DND-41 (cell line): ENCODE measurements around the gene PPP1R18.

Experiments used
- ATAC-seq: fragments of 200-7000 bp; cut with Tn5 transposase; 3 replicates; pipeline ENCODE4 v1.9.1; 2021; ENCODE audit warnings: low read depth; ENCODE audit not compliant: insufficient read depth
- DNase-seq: peaks from one replicate; pipeline ENCODE4 v3.0.0-alpha.2; 2020
- H2AFZ ChIP-seq: 2 replicates; pipeline ENCODE4 v1.6.0; 2012; ENCODE audit warnings: low read depth, low read length
- H3K27ac ChIP-seq: 2 replicates; pipeline ENCODE4 v1.5.1; 2012; ENCODE audit warnings: low read length, inconsistent platforms
- H3K27me3 ChIP-seq: fragments of 200-600 bp; sonication (generic); 2 replicates; pipeline ENCODE4 v1.6.0; 2012; ENCODE audit warnings: low read length, mild to moderate bottlenecking, inconsistent platforms; ENCODE audit not compliant: insufficient read depth, poor library complexity
- H3K36me3 ChIP-seq: 2 replicates; pipeline ENCODE4 v1.5.1; 2012; ENCODE audit warnings: low read length, inconsistent platforms; ENCODE audit not compliant: insufficient read depth
- H3K4me1 ChIP-seq: 2 replicates; pipeline ENCODE4 v1.5.1; 2012; ENCODE audit warnings: mild to moderate bottlenecking, low read length; ENCODE audit not compliant: insufficient read depth
- H3K4me2 ChIP-seq: 2 replicates; pipeline ENCODE4 v1.6.0; 2012; ENCODE audit warnings: mild to moderate bottlenecking, moderate library complexity, low read length, inconsistent platforms; ENCODE audit not compliant: insufficient read depth
- H3K4me3 ChIP-seq, 2 experiments: fragments of 200-600 bp in 1 of 2; shearing (Covaris generic) in 1 of 2; 2 replicates each; pipeline ENCODE4 v1.5.1; 2012 to 2016; ENCODE audit warnings: inconsistent platforms in 2 of 2, low read length in 2 of 2, mild to moderate bottlenecking in 2 of 2, low read depth in 1 of 2, moderate library complexity in 1 of 2
- H3K79me2 ChIP-seq: 2 replicates; pipeline ENCODE4 v1.6.0; 2012; ENCODE audit warnings: low read length, inconsistent platforms; ENCODE audit not compliant: insufficient read depth
- H3K9ac ChIP-seq: 2 replicates; pipeline ENCODE4 v1.6.0; 2012; ENCODE audit warnings: low read depth, mild to moderate bottlenecking, inconsistent platforms, low read length, moderate library complexity
- H3K9me3 ChIP-seq: 2 replicates; pipeline ENCODE4 v1.5.1; 2012; ENCODE audit warnings: low read length, moderate library complexity, mild to moderate bottlenecking, inconsistent platforms; ENCODE audit not compliant: insufficient read depth, severe bottlenecking
- H4K20me1 ChIP-seq: 2 replicates; pipeline ENCODE4 v1.6.0; 2012; ENCODE audit warnings: low read length; ENCODE audit not compliant: insufficient read depth
- CTCF ChIP-seq: IDR thresholded peaks from 2 replicates; pipeline ENCODE4 v1.5.1; 2012; ENCODE audit warnings: borderline replicate concordance, low read length, moderate library complexity, mild to moderate bottlenecking; ENCODE audit not compliant: poor library complexity, severe bottlenecking; ENCODE audit errors: extremely low read depth
- EZH2 ChIP-seq: IDR thresholded peaks from 3 replicates; pipeline ENCODE4 v1.6.1; 2012; ENCODE audit warnings: borderline replicate concordance, low read depth, mild to moderate bottlenecking, moderate library complexity, low read length, inconsistent platforms; ENCODE audit not compliant: severe bottlenecking

Gene PPP1R18

GRCh38 chr6:30712441-30712945, 26.0 kb upstream of the PPP1R18 start:
- no peak overlapping the region for H3K4me2 ChIP-seq
- no peak overlapping the region; the same call in 1 of the 2 replicates for H3K27ac ChIP-seq
- H2AFZ ChIP-seq, result no peak overlapping the region
- no peaks in the 10 kb centered on the region for H3K9me3 ChIP-seq
- ATAC-seq, result no peak
- H3K79me2 ChIP-seq, result peaks cover 13% of the 10 kb centered on the region
- no peak overlapping the region for H3K4me3 ChIP-seq
- DNase-seq, result no peak
- H3K4me1 ChIP-seq, result peaks cover 12% of the 10 kb centered on the region
- no peak overlapping the region for H3K9ac ChIP-seq
- H3K36me3 ChIP-seq, result peaks cover 63% of the 10 kb centered on the region
- H4K20me1 ChIP-seq, result no peaks in the 10 kb centered on the region
- TF ChIP-seq CTCF (no peak), EZH2 (no peak)
- no peaks in the 10 kb centered on the region for H3K27me3 ChIP-seq

GRCh38 chr6:30711758-30712380, 25.4 kb upstream of the PPP1R18 start:
- H4K20me1 ChIP-seq, result no peaks in the 10 kb centered on the region
- H3K9ac ChIP-seq, result 0 out of 2 replicates have a peak overlapping the region, but pooled peaks have one; percentile 7
- DNase-seq (peak; percentile 46), ATAC-seq (peak; percentile 61)
- H3K4me1 ChIP-seq, result peaks cover 12% of the 10 kb centered on the region
- no peak overlapping the region for H3K4me2 ChIP-seq
- H3K27ac ChIP-seq, result no peak overlapping the region; the same call in 1 of the 2 replicates
- no peaks in the 10 kb centered on the region for H3K27me3 ChIP-seq
- H3K4me3 ChIP-seq, result no peak overlapping the region
- H3K36me3 ChIP-seq, result peaks cover 69% of the 10 kb centered on the region
- no peaks in the 10 kb centered on the region for H3K9me3 ChIP-seq
- no peak for TF ChIP-seq EZH2
- no peak for TF ChIP-seq CTCF
- H2AFZ ChIP-seq, result no peak overlapping the region
- H3K79me2 ChIP-seq, result peaks cover 11% of the 10 kb centered on the region

GRCh38 chr6:30709101-30709868, 22.8 kb upstream of the PPP1R18 start:
- ATAC-seq (no peak), DNase-seq (no peak)
- TF ChIP-seq CTCF (no peak), EZH2 (no peak)
- Histone ChIP-seq H3K27me3 (no peaks in the 10 kb centered on the region), H4K20me1 (no peaks in the 10 kb centered on the region), H3K4me2 (no peak overlapping the region), H3K4me3 (no peak overlapping the region), H3K36me3 (peaks cover 78% of the 10 kb centered on the region), H3K27ac (no peak overlapping the region), H3K4me1 (no peaks in the 10 kb centered on the region), H3K79me2 (no peaks in the 10 kb centered on the region), H3K9ac (no peak overlapping the region), H3K9me3 (no peaks in the 10 kb centered on the region), H2AFZ (no peak overlapping the region)
